NT2/D1 (cell line): ENCODE measurements around the gene SLC36A1.

ENCODE experiments used
- SUZ12 ChIP-seq: IDR thresholded peaks from 2 replicates; pipeline ENCODE4 v1.6.1; 2011; ENCODE audit not compliant: insufficient read length, insufficient read depth; ENCODE audit errors: extremely low read depth
- YY1 ChIP-seq: IDR thresholded peaks from 2 replicates; pipeline ENCODE4 v1.6.1; 2011; ENCODE audit not compliant: insufficient read length, insufficient read depth
- ZNF274 ChIP-seq: IDR thresholded peaks from 2 replicates; pipeline ENCODE4 v1.6.1; 2011; ENCODE audit warnings: mild to moderate bottlenecking, low read depth, low read length

- TF ChIP-seq ZNF274 = no peak
- TF ChIP-seq YY1 = no peak
- no peak for TF ChIP-seq SUZ12
Observed at GRCh38 chr5:151532416-151532815, 85.0 kb downstream of the SLC36A1 start.
